Measurements from ENCODE around the gene TBC1D17. TPM values are rescaled to one million over a fixed set of nuclear protein-coding genes. Genes with fewer than 3 reads are reported as not detected.

Gene TBC1D17
- total and polyA plus RNA-seq, 2 of the 13 experiments (the other 11 are each of a cell fraction or from before 2014, with no cell fraction given) = 9.7 to 16.9 TPM

DNA sequence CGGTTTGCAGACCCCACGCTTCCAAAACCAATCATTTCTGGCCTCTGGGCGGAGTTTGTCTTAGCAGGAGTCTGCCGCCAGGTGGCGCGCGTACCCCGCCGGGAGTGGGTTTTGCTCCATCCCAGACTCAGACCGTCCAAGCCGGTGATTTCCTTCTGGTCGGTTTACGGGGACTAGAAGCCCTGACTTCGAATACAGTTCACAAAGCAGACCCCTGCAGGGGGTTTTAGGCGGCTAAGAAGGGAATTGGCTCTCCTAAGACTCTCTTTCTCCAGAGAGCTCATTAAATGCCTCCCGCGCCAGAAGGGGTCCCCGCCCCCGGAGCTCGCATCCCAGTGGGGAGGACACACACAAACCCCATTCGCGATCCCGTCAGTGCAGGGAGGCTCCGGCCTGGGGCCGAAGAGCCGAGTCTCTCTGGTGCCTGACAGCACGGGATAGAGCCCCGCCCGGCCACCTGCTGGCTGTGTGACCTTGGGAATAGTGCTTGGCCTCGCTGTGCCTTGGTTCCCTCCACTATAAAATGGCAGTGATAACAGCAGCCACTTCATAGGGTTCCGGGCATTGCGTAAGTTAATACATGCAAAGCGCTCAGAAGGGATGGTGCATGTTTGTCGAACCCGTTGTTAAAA is 60.4 kb downstream of the TBC1D17 start (continued):
- TF ChIP-seq NFKB2 (CRISPR knock-in tag; IDR thresholded peaks at IDR 0.05; ENCODE audit: borderline replicate concordance) (peak; percentile 56; the same call in 1 of the 2 replicates), ZNF205 (CRISPR knock-in tag; IDR thresholded peaks at IDR 0.05) (no peak), ZNF570 (CRISPR knock-in tag; IDR thresholded peaks at IDR 0.05; ENCODE audit: borderline replicate concordance) (no peak), KDM5B (CRISPR knock-in tag; IDR thresholded peaks at IDR 0.05; ENCODE audit: borderline replicate concordance) (peak; percentile 52; the same call in 1 of the 2 replicates), EP300 (IDR thresholded peaks at IDR 0.05; ENCODE audit: low read depth in 2 of 2, low read length in 2 of 2) (no peak), EP300 (CRISPR knock-in tag; IDR thresholded peaks at IDR 0.05; ENCODE audit: borderline replicate concordance) (no peak), ZNF839 (CRISPR knock-in tag; IDR thresholded peaks at IDR 0.05; ENCODE audit: borderline replicate concordance) (no peak), ZHX2 (IDR thresholded peaks at IDR 0.05; ENCODE audit: low read depth) (no peak), ZHX2 (CRISPR knock-in tag; IDR thresholded peaks at IDR 0.05; ENCODE audit: borderline replicate concordance) (no peak), ZNF768 (CRISPR knock-in tag; IDR thresholded peaks at IDR 0.05) (peak; percentile 99), ZBTB7B (CRISPR knock-in tag; IDR thresholded peaks at IDR 0.05) (0 out of 2 replicates have a peak, but pooled peaks have one; percentile 46), MBD4 (IDR thresholded peaks at IDR 0.05; ENCODE audit: borderline replicate concordance, low read length) (no peak), MTA1 (CRISPR knock-in tag; IDR thresholded peaks at IDR 0.05; ENCODE audit: borderline replicate concordance) (peak; percentile 15; the same call in 1 of the 2 replicates), ZNF17 (CRISPR knock-in tag; IDR thresholded peaks at IDR 0.05) (no peak), NFATC3 (CRISPR knock-in tag; IDR thresholded peaks at IDR 0.05) (no peak), NFIC (IDR thresholded peaks at IDR 0.05; ENCODE audit: low read length) (no peak), EHMT2 (IDR thresholded peaks at IDR 0.05; ENCODE audit: borderline replicate concordance, low read depth, low read length) (no peak), ZNF589 (CRISPR knock-in tag; conservative IDR thresholded peaks at IDR 0.05) (no peak), AGO1 (IDR thresholded peaks at IDR 0.05; ENCODE audit: low read depth, low read length, poor library complexity, severe bottlenecking) (no peak)
- TF ChIP-seq, protein P1, sequence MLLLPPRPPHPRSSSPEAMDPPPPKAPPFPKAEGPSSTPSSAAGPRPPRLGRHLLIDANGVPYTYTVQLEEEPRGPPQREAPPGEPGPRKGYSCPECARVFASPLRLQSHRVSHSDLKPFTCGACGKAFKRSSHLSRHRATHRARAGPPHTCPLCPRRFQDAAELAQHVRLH (CRISPR knock-in tag; IDR thresholded peaks at IDR 0.05; ENCODE audit: borderline replicate concordance, low read depth) = 0 out of 2 replicates have a peak, but pooled peaks have one; percentile 26
- TF ChIP-seq, protein P2, sequence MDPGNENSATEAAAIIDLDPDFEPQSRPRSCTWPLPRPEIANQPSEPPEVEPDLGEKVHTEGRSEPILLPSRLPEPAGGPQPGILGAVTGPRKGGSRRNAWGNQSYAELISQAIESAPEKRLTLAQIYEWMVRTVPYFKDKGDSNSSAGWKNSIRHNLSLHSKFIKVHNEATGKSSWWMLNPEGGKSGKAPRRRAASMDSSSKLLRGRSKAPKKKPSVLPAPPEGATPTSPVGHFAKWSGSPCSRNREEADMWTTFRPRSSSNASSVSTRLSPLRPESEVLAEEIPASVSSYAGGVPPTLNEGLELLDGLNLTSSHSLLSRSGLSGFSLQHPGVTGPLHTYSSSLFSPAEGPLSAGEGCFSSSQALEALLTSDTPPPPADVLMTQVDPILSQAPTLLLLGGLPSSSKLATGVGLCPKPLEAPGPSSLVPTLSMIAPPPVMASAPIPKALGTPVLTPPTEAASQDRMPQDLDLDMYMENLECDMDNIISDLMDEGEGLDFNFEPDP (CRISPR knock-in tag; conservative IDR thresholded peaks at IDR 0.05) = no peak
- TF ChIP-seq, protein P3, sequence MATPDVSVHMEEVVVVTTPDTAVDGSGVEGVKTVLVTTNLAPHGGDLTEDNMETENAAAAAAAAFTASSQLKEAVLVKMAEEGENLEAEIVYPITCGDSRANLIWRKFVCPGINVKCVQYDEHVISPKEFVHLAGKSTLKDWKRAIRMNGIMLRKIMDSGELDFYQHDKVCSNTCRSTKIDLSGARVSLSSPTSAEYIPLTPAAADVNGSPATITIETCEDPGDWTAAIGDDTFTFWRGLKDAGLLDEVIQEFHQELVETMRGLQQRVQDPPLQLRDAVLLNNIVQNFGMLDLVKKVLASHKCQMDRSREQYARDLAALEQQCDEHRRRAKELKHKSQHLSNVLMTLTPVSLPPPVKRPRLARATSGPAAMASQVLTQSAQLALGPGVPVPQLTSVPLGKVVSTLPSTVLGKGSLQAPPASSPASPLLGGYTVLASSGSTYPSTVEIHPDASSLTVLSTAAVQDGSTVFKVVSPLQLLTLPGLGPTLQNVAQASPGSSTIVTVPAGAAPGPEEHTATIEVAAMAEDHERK (CRISPR knock-in tag; IDR thresholded peaks at IDR 0.05; ENCODE audit: low read depth) = no peak
